ENCODE data around the gene IER5L.

IER5L gene

DNA sequence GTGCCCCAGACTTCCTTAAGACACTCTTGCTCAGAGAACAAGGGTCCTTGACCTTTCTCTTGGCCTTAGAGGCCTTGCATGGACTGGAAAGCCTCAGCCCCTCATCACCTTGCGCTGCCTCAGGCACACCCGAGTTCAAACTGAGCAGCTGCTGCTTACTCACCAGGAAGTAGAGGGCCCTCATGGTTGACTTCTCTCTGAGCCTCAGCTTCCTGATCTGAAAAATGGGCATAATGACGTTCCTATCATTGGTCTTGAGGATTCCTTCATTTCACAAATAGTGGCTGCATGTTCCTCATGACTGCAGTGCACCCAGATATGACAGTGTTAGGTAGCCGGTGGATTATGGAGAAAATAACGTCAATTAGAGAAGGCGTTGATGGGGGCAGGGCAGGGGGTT, 28.6 kb downstream of the IER5L start:
- TF ChIP-seq, protein P1, sequence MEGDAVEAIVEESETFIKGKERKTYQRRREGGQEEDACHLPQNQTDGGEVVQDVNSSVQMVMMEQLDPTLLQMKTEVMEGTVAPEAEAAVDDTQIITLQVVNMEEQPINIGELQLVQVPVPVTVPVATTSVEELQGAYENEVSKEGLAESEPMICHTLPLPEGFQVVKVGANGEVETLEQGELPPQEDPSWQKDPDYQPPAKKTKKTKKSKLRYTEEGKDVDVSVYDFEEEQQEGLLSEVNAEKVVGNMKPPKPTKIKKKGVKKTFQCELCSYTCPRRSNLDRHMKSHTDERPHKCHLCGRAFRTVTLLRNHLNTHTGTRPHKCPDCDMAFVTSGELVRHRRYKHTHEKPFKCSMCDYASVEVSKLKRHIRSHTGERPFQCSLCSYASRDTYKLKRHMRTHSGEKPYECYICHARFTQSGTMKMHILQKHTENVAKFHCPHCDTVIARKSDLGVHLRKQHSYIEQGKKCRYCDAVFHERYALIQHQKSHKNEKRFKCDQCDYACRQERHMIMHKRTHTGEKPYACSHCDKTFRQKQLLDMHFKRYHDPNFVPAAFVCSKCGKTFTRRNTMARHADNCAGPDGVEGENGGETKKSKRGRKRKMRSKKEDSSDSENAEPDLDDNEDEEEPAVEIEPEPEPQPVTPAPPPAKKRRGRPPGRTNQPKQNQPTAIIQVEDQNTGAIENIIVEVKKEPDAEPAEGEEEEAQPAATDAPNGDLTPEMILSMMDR (conservative IDR thresholded peaks at IDR 0.05) = no peak
- no peak overlapping the region for H3K27ac ChIP-seq

DNA sequence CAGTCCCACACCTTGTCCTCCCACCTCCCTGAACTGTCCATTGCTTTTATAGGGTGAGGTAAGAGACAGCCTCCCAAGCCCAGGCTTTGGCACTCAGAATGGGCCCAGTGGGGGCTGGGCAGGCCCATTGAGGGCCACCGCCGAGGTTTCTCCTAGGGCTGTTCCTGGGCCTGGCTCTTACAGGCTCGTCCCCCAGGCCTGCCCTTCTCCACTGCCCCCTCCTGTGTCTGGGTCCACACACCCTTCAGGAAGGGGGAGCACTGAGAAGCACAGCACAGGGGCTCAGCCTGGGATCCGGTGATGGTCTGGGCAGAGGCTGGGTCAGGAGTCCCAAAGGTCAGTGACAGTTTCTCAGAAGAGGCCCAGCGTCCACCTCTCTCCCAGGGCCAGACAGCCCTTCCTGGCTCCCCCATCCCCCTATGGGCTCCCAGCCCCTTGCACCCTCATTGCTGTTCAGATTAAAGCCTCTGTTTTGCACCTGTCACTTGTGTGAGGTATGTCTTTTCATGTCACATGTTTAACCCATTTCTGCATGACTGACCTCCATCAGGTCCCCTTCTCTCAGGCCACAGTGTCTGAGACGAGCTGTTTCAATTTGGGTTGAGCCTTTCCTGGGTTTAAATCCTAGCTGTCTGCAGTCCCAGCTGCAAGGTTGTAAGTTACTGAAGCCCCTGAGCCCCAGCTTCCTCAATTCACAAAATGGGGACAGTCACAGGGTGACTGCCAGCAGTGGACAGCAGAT, 29.4 kb downstream of the IER5L start:
- no peak overlapping the region for H3K27ac ChIP-seq

DNA sequence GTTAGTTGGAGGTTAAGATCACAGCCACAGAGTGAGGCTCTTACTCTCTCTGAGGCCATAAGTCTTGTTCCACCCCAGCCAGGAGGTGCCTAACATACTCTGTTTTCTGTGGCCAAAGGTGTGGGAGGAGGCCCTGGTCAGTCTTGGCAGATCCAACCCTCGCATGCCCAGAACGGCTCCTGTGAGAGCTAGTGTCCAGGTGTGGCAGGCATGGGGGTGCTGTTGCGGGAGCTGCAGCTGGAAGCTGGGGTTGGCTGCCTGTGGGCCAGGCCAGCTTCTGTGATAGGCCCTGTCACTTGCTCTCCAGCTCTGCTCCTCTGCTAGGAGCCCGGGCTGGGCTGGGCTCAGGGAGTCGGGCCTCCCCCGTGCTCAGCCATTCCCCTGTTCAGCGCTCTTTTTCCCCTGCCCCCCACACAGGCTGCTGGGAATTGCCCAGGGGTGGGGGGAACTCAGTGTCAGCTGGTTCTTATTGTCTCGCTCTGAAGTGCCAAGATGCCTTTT, 31.6 kb downstream of the IER5L start:
- TF ChIP-seq, protein P1 (conservative IDR thresholded peaks at IDR 0.05) = no peak
- TF ChIP-seq ZFX (IDR thresholded peaks at IDR 0.05) = no peak
- H3K27ac ChIP-seq = no peak overlapping the region

More for the DNA sequence above, 29.4 kb downstream of the IER5L start:
- TF ChIP-seq, protein P1 (conservative IDR thresholded peaks at IDR 0.05) = no peak
- TF ChIP-seq ZFX (IDR thresholded peaks at IDR 0.05) = no peak

DNA sequence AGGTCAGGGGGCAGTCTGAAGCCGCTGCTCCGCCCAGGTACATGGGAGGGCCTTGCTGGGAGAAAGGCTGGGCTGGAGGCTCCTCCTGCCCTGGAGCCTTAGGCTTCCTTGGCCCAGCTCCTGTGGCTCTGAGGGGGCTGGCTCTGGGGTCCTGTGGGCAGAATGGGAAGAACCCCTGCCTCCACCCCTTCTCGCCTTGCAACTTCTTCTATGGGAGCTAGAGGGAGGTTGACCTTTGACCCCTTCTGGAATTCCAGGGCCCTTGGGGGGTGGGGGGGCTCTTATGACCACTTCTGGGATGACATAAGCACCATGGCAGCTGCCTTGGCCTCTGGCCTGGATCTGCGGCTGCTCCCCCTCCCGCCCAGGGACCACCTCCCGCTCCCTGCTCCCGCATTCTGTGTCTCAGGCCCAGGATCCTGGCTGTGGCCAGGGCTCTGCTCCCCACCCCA, 32.2 kb downstream of the IER5L start:
- TF ChIP-seq, protein P1 (conservative IDR thresholded peaks at IDR 0.05) = no peak
- TF ChIP-seq ZFX (IDR thresholded peaks at IDR 0.05) = no peak
- no peak overlapping the region for H3K27ac ChIP-seq

DNA sequence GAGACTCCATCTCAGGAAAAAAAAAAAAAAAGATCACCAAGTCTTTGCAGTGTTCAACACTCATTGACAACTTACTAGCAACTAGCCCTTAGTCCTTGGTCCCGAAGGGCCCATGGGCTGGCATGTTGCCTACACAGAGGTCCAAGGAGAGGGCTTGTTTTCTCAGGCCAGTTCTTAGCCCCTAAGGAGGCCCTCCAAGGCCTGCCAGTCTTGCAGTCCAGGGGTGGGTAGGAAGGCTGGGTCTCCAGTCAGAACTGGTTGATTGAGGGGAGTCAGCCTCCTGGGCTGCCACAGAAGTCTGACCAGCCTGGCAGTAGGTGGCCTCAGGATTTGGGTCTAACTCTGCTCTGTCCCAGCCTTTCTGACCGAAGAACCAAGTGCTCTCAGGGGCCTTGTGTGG, 32.7 kb downstream of the IER5L start:
- no peak overlapping the region for H3K27ac ChIP-seq
- TF ChIP-seq, protein P1 (conservative IDR thresholded peaks at IDR 0.05) = no peak
- TF ChIP-seq ZFX (IDR thresholded peaks at IDR 0.05) = no peak

DNA sequence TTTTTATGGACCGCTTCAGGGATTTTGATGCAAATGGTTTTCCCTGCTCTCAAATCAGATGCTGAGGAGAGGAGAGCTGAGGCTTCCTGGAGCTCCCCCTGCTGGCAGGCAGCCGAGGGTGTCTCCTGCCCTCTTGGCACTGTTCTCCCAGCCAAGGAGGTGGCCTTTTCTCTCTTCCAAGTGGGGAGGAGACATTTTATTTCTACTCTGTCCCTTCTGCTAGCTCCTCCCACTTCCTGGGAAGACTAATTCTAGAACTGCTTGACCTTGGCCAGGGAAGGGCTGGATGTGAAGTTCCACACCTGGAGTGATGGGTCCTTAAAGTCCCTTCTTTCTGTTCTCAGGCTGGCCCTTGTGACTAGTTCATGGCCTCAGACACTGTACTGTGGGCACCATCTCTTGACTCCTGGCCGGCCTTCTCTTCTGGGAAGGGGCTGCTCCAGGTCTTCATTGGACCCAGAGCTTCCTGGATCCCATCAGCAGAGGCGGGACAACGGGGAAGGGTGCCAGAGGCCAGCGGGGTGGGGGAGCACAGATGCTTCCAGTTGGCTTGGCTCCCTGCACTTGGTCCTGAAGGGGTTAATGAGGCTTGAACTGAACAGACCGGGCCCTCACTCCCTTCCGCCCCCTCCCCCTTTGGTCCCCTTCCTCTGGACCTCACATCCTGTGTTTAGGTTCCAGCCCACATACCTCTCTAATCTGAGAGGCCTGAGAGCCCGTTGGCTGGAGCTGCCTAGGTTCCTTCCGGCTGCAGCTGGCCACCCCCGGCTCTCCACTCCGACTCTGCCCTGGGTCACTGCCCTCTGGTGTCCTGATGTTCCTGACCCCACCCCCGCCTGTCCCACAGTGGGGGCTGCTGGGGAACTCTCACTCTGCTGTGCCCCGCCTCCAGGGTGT, 34.8 kb downstream of the IER5L start:
- TF ChIP-seq, protein P1 (conservative IDR thresholded peaks at IDR 0.05) = peak; percentile 91
- no peak for TF ChIP-seq ZFX (IDR thresholded peaks at IDR 0.05)
- H3K27ac ChIP-seq = peak overlapping the region; percentile 24

All from C4-2B (cell line).